ENCODE data around the gene SH3GLB1.

Gene SH3GLB1

GRCh38 chr1:86773341-86774288, 69.2 kb downstream of the SH3GLB1 start:
- no peak for DNase-seq (ENCODE audit: low read depth, low spot score)

GRCh38 chr1:86774305-86775295, 70.2 kb downstream of the SH3GLB1 start:
- DNase-seq (ENCODE audit: low read depth, low spot score): peak; percentile 82

GRCh38 chr1:86775395-86775794, 71.0 kb downstream of the SH3GLB1 start:
- no peak for DNase-seq (ENCODE audit: low read depth, low spot score)

- no peak for DNase-seq (ENCODE audit: low read depth, low spot score)
Measured at GRCh38 chr1:86776108-86776507, 71.7 kb downstream of the SH3GLB1 start.

GRCh38 chr1:86778569-86779239, 74.3 kb downstream of the SH3GLB1 start:
- DNase-seq (ENCODE audit: low read depth, low spot score): peak; percentile 49

- DNase-seq (ENCODE audit: low read depth, low spot score): peak; percentile 59
Measured at GRCh38 chr1:86779308-86780191, 75.2 kb downstream of the SH3GLB1 start.

- DNase-seq (ENCODE audit: low read depth, low spot score): no peak
Measured at GRCh38 chr1:86782482-86782881, 78.1 kb downstream of the SH3GLB1 start.

GRCh38 chr1:86787621-86788020, 83.2 kb downstream of the SH3GLB1 start:
- DNase-seq (ENCODE audit: low read depth, low spot score): no peak

GRCh38 chr1:86788300-86789206, 84.2 kb downstream of the SH3GLB1 start:
- DNase-seq (ENCODE audit: low read depth, low spot score): peak; percentile 85

GRCh38 chr1:86795316-86795715, 90.9 kb downstream of the SH3GLB1 start:
- no peak for DNase-seq (ENCODE audit: low read depth, low spot score)
